ACHN (cell line): ENCODE data around the gene UTP15.

Experiments
- DNase-seq: peaks from one replicate; pipeline ENCODE4 v3.0.0-alpha.2; 2015
- in situ Hi-C: cut with HindIII; loops from 2 replicates; pipeline ENCODE4 v1.10.0; 2017; ENCODE audit warnings: low sequenced_read_pairs, low pct_ligation_motif_present, low pct_unique_long_range_greater_than_20kb

Gene UTP15

GRCh38 chr5:73565139-73565968 lies at the start of gene UTP15, which contains the start of gene ANKRA2:
TSS of gene UTP15 (plus strand) at chr5:73565743. CDS start at chr5:73567345, 1,602 bp downstream.
TSS of gene ANKRA2 (minus strand) at chr5:73565639. CDS start at chr5:73562881, 2,758 bp downstream.
- peak; percentile 96 for DNase-seq
- in situ Hi-C loops = no loop called here

GRCh38 chr5:73519531-73520283 lies 45.8 kb upstream of the UTP15 start:
- peak; percentile 71 for DNase-seq
- in situ Hi-C loops = no loop called here

- DNase-seq = no peak
- in situ Hi-C loops = no loop called here
Measured at GRCh38 chr5:73522989-73523388, 42.6 kb upstream of the UTP15 start.

GRCh38 chr5:73523861-73524260 lies 41.7 kb upstream of the UTP15 start:
- in situ Hi-C loops = no loop called here
- no peak for DNase-seq

GRCh38 chr5:73525606-73526203 lies 39.8 kb upstream of the UTP15 start:
- in situ Hi-C loops = no loop called here
- DNase-seq = no peak

GRCh38 chr5:73528248-73528647 lies 37.3 kb upstream of the UTP15 start:
- in situ Hi-C loops = no loop called here
- DNase-seq = no peak

GRCh38 chr5:73529081-73529480 lies 36.5 kb upstream of the UTP15 start:
- DNase-seq = no peak
- in situ Hi-C loops = no loop called here

GRCh38 chr5:73531356-73531755 lies 34.2 kb upstream of the UTP15 start:
- no peak for DNase-seq
- in situ Hi-C loops = no loop called here

GRCh38 chr5:73532195-73532594 lies 33.3 kb upstream of the UTP15 start:
- in situ Hi-C loops = no loop called here
- no peak for DNase-seq

- no peak for DNase-seq
- in situ Hi-C loops = no loop called here
Measured at GRCh38 chr5:73534011-73534644, 31.4 kb upstream of the UTP15 start.

GRCh38 chr5:73534971-73535370 lies 30.6 kb upstream of the UTP15 start:
- DNase-seq = no peak
- in situ Hi-C loops = no loop called here

GRCh38 chr5:73539730-73540129 lies 25.8 kb upstream of the UTP15 start:
- in situ Hi-C loops = no loop called here
- DNase-seq = no peak

GRCh38 chr5:73540192-73540591 lies 25.4 kb upstream of the UTP15 start:
- in situ Hi-C loops = no loop called here
- no peak for DNase-seq

- in situ Hi-C loops = no loop called here
- DNase-seq = no peak
Measured at GRCh38 chr5:73542020-73542419, 23.5 kb upstream of the UTP15 start.

GRCh38 chr5:73544429-73545402 lies 20.8 kb upstream of the UTP15 start:
- in situ Hi-C loops = no loop called here
- DNase-seq = no peak

- DNase-seq = no peak
- in situ Hi-C loops = no loop called here
Measured at GRCh38 chr5:73545403-73545779, 20.2 kb upstream of the UTP15 start.

- in situ Hi-C loops = no loop called here
- no peak for DNase-seq
Measured at GRCh38 chr5:73550016-73550415, 15.5 kb upstream of the UTP15 start.

GRCh38 chr5:73552642-73553041 lies 12.9 kb upstream of the UTP15 start:
- in situ Hi-C loops = no loop called here
- DNase-seq = no peak
